Stimulated activated naive CD4-positive, alpha-beta T cell (primary cell): ENCODE data around the gene THEM4.
"Not testable (repeated sequence)": the region's sequence is repeated elsewhere in the genome, so short reads cannot be mapped to it uniquely, and the experiment has no call there.

Experiments used
- DNase-seq, 6 experiments: peaks; one replicate each; lab custom pipeline; 2025; lab: John Stamatoyannopoulos, UW

THEM4 gene

GRCh38 chr1:151893176-151893924 is 16.0 kb downstream of the THEM4 start:
- no peak for DNase-seq

- no peak for DNase-seq
Measured at GRCh38 chr1:151892190-151892589, 17.1 kb downstream of the THEM4 start.

DNA sequence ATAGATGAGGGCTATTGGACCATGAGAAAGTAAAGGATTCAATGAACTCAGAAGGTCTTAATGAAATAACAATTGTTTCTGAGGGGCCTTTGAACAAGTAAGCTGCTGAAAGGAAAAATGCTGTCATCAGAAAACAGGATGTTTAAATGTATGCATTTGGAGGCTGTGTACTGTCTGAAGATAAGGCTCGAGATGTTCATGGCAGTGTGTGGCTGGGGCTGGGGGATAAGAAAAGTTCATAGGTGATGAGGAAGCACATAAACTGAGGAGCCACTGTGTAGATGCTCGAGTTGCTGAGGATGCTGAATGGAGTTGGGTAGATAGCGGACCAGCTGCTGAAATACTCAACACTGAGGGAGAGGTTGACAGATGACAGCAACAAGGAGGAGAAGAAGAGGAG is 17.8 kb downstream of the THEM4 start:
- DNase-seq, result peak in 1 of 6 experiments; percentile 4

- DNase-seq, result peak in 3 of 6 experiments; percentile 6 to 43 (median 19)
Measured at GRCh38 chr1:151888972-151889570, 20.2 kb downstream of the THEM4 start.

DNA sequence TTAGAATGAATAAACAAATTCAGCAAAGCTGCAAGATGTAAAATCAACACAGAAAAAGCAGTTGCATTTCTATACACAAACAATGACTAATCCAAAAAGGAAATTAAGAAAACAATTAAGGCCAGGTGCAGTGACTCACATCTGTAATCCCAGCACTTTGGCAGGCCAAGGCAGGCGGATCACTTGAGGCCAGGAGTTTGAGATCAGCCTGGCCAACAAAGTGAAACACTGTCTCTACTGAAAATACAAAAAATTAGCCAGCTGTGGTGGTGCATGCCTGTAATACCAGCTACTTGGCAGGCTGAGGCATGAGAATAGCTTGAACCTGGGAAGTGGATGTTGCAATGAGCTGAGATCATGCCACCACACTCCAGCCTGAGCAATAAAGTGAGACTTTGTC is 22.3 kb downstream of the THEM4 start:
- DNase-seq, result no peak

- DNase-seq, result no peak
Measured at GRCh38 chr1:151885479-151885878, 23.8 kb downstream of the THEM4 start.

- DNase-seq, result not testable (repeated sequence)
Measured at GRCh38 chr1:151884879-151885278, 24.4 kb downstream of the THEM4 start.

GRCh38 chr1:151884445-151884844 is 24.9 kb downstream of the THEM4 start:
- DNase-seq, result not testable (repeated sequence)

GRCh38 chr1:151883898-151884297 is 25.4 kb downstream of the THEM4 start:
- DNase-seq, result not testable (repeated sequence)

GRCh38 chr1:151882918-151883317 is 26.4 kb downstream of the THEM4 start:
- DNase-seq, result not testable (repeated sequence)

- DNase-seq, result no peak
Measured at GRCh38 chr1:151882466-151882865, 26.8 kb downstream of the THEM4 start.

GRCh38 chr1:151881479-151881878 is 27.8 kb downstream of the THEM4 start:
- no peak for DNase-seq

- no peak for DNase-seq
Measured at GRCh38 chr1:151875419-151876097, 33.8 kb downstream of the THEM4 start.

DNA sequence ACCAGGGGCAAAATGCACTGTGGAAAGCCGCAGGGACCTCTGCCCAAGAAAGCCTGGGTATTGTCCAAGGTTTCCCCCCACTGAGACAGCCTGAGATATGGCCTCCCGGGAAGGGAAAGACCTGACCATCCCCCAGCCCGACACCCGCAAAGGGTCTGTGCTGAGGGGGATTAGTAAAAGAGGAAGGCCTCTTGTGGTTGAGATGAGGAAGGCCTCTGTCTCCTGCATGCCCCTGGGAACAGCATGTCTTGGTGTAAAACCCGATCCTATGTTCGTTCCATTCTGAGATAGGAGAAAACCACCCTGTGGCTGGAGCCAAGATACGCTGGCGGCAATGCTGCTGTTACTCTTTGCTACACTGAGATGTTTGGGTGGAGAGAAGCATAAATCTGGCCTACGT is 36.5 kb downstream of the THEM4 start:
- not testable (repeated sequence) for DNase-seq

DNA sequence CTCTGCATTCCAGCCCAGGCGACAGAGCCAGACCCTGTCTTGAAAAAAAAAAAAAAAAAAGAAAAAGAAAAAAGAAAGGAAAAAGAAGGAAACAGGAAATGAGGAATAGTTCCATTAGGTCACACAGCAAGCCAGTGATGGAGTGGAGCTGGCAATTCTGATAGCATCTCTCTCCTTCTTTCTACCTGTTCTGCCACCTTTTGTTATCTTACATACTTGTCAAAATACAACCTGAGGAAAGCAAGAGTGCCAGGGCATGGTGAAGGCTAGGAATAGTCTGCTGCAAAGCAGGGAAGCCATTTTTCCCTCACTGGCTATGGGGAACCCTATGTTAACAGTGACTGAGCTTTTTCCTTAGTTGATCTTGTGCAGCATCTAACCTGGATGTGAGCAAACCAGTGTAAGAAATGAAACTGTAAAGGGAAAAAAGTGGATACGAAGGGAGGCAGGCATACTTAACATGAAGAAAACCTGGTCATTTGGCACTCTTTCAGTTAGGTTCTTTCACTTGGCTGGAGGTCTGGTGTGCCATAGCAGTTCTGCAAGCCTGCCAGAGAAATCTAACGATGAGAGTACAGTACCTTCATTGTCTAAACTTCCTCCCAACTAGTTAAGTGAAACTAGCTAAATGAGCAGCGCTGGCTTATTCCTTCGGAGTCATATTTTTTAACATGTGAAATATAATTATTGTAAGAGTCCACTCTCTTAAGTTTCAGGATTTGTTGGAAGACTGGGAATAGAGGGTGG is 37.9 kb downstream of the THEM4 start:
- no peak for DNase-seq

DNA sequence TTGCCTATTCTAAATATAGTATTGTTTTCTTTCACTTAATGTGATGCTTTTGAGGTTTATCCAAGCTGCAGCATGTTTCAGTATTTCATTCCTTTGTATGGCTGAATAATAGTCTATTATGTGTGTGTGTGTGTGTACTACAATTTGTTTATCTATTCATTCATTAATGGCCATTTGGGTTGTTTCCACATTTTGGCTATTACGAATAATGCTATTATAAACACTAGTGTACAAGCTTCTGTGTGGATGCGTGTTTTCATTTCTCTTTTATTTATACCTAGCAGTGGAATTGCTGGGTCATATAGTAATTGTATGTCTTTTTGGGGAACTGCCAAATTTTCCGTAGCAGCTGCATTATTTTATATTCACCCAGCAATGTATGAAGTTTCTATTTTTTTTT is 40.8 kb downstream of the THEM4 start:
- no peak for DNase-seq

- no peak for DNase-seq
Measured at GRCh38 chr1:151867765-151868411, 41.4 kb downstream of the THEM4 start.

- no peak for DNase-seq
Measured at GRCh38 chr1:151867321-151867720, 42.0 kb downstream of the THEM4 start.

GRCh38 chr1:151864411-151864810 is 44.9 kb downstream of the THEM4 start:
- DNase-seq, result no peak

DNA sequence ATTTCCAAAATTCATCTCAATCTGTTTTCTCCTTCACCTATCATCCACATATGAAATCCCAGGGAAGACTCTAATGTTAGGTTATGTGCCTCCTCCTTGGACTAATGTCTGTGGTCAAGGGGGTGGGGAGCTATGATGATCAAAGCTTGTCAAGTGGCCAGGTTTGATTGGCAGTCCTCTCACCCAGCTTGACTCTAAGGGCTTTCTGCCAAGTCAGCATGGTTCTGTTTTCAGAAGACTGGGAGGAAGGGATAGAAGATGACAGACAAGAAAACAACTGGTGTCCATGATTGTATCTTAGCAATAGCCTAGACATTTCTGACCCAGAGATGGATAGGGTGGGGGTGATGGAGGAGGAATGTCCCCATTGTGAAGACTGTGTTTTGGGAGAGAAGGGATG is 46.7 kb downstream of the THEM4 start:
- DNase-seq, result no peak

GRCh38 chr1:151860504-151861187 is 48.7 kb downstream of the THEM4 start:
- no peak for DNase-seq
